ENCODE data around the gene FLNC. TPM values are rescaled to one million over a fixed set of nuclear protein-coding genes. Genes with fewer than 3 reads are reported as not detected.

Gene FLNC
- total RNA-seq, 1 experiment from 2014 or later: 128 TPM

DNA sequence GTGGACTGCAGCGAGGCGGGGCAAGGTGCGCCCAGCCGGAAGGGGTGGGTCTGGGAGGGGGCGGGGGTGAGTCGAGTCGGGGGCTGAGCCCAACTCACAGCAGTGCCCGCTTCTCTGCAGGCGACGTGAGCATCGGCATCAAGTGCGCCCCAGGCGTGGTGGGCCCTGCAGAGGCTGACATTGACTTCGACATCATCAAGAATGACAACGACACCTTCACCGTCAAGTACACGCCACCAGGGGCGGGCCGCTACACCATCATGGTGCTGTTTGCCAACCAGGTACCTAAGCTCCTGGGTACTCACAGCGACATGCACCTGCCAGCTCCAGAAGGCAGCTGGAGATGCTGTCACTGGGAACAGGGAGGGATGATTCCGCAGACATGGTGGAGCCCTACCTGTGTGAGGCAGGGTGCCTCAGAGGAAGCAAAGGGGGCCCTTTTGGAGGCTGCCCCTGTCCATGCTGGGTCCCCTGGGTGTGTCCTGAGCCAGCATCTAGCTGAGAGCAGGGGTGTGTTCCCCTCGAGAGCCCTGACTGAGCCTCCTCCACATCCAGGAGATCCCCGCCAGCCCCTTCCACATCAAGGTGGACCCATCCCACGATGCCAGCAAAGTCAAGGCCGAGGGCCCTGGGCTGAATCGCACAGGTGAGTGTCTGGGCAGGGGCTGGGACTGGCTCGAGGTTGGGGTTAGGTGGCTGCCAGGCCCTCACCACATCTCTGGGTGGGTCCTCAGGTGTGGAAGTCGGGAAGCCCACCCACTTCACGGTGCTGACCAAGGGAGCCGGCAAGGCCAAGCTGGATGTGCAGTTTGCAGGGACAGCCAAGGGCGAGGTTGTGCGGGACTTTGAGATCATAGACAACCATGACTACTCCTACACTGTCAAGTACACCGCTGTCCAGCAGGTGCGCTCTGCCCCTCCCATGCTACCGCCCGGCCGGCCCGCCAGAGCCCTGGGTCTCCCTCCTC, 12.8 kb downstream of the FLNC start:
- Mint-ChIP-seq H3K36me3 (ENCODE audit: insufficient read depth, unreplicated experiment) (peaks cover 55% of the 10 kb centered on the region), H3K4me3 (ENCODE audit: unreplicated experiment) (no peak overlapping the region), H3K27ac (ENCODE audit: unreplicated experiment) (no peak overlapping the region), H3K9me3 (ENCODE audit: unreplicated experiment) (no peaks in the 10 kb centered on the region), H3K4me1 (ENCODE audit: low read depth, unreplicated experiment) (no peaks in the 10 kb centered on the region), H3K27me3 (ENCODE audit: insufficient read depth, unreplicated experiment) (no peaks in the 10 kb centered on the region)
- no peak for DNase-seq
- Histone ChIP-seq H3K4me3 (ENCODE audit: low read depth, low read length) (no peak overlapping the region), H3K27me3 (replicated peaks; ENCODE audit: control insufficient read depth, insufficient read depth, low read length) (no peaks in the 10 kb centered on the region), H3K36me3 (ENCODE audit: control insufficient read depth, insufficient read depth, low read length) (no peaks in the 10 kb centered on the region), H3K9me3 (no peaks in the 10 kb centered on the region), H3K4me1 (no peaks in the 10 kb centered on the region)
- no TSS peak for BruUV-seq (replicated peaks)
- POLR2A ChIA-PET: no interaction called here
- TF ChIP-seq CTCF (IDR thresholded peaks at IDR 0.05; ENCODE audit: insufficient read depth in 1 of 2, low read depth in 1 of 2, low read length in 1 of 2, severe bottlenecking in 1 of 2, unreplicated experiment in 1 of 2): no peak
- intact Hi-C loops (cut with micrococcal nuclease; ENCODE audit: unreplicated experiment): loop anchor here (1.0 kb wide), 1 partner anchor 37 kb away; no protein-coding TSS in a partner anchor
- CTCF ChIA-PET: interaction anchor here (0.6 to 1.0 kb wide), 2 partner anchors 10 to 37 kb away, joined by 3 to 4 read pairs; no protein-coding TSS in a partner anchor

DNA sequence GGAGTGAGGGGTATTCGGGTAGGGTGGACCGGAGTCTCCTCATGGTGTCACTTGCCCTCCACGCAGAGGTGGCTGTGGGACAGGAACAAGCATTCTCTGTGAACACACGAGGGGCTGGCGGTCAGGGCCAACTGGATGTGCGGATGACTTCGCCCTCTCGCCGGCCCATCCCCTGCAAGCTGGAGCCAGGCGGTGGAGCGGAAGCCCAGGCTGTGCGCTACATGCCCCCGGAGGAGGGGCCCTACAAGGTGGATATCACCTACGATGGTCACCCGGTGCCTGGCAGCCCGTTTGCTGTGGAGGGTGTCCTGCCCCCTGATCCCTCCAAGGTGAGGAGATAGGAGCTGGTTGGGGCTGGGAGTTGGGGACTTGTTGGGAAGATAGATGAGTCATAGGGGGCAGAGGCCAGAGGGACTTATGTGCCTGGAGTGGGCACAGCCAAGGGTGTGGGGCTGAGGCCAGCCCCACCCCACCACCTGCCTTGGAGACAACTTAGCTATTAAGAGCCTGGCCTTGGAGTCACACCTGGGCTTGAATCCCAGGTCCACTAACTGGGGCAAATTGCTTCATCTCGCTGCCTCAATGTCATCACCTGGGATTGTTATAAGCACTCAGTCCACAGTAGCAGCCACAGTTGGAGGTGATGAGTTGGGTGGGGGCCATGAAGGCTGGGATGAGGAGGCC, 13.9 kb downstream of the FLNC start:
- Mint-ChIP-seq H3K36me3 (ENCODE audit: insufficient read depth, unreplicated experiment) (peaks cover 55% of the 10 kb centered on the region), H3K4me1 (ENCODE audit: low read depth, unreplicated experiment) (no peaks in the 10 kb centered on the region), H3K27me3 (ENCODE audit: insufficient read depth, unreplicated experiment) (no peaks in the 10 kb centered on the region), H3K27ac (ENCODE audit: unreplicated experiment) (no peak overlapping the region), H3K4me3 (ENCODE audit: unreplicated experiment) (no peak overlapping the region), H3K9me3 (ENCODE audit: unreplicated experiment) (no peaks in the 10 kb centered on the region)
- no TSS peak for BruUV-seq (replicated peaks)
- Histone ChIP-seq H3K4me1 (no peaks in the 10 kb centered on the region), H3K4me3 (ENCODE audit: low read depth, low read length) (no peak overlapping the region), H3K36me3 (ENCODE audit: control insufficient read depth, insufficient read depth, low read length) (no peaks in the 10 kb centered on the region), H3K9me3 (no peaks in the 10 kb centered on the region), H3K27me3 (replicated peaks; ENCODE audit: control insufficient read depth, insufficient read depth, low read length) (no peaks in the 10 kb centered on the region)
- intact Hi-C loops (cut with micrococcal nuclease; ENCODE audit: unreplicated experiment): no loop called here
- ChIA-PET POLR2A (no interaction called here), CTCF (interaction anchor here (0.6 kb wide), 1 partner anchor 19 kb away, joined by 4 read pairs; no protein-coding TSS in a partner anchor)
- no peak for TF ChIP-seq CTCF (IDR thresholded peaks at IDR 0.05; ENCODE audit: insufficient read depth in 1 of 2, low read depth in 1 of 2, low read length in 1 of 2, severe bottlenecking in 1 of 2, unreplicated experiment in 1 of 2)
- DNase-seq: no peak

- POLR2A ChIA-PET: no interaction called here
- Mint-ChIP-seq H3K27me3 (ENCODE audit: insufficient read depth, unreplicated experiment) (no peaks in the 10 kb centered on the region), H3K4me1 (ENCODE audit: low read depth, unreplicated experiment) (no peaks in the 10 kb centered on the region), H3K27ac (ENCODE audit: unreplicated experiment) (no peak overlapping the region), H3K36me3 (ENCODE audit: insufficient read depth, unreplicated experiment) (peaks cover 49% of the 10 kb centered on the region), H3K4me3 (ENCODE audit: unreplicated experiment) (no peak overlapping the region), H3K9me3 (ENCODE audit: unreplicated experiment) (no peaks in the 10 kb centered on the region)
- Histone ChIP-seq H3K4me3 (ENCODE audit: low read depth, low read length) (no peak overlapping the region), H3K27me3 (replicated peaks; ENCODE audit: control insufficient read depth, insufficient read depth, low read length) (no peaks in the 10 kb centered on the region), H3K36me3 (ENCODE audit: control insufficient read depth, insufficient read depth, low read length) (no peaks in the 10 kb centered on the region; the same call in 1 of the 2 replicates), H3K4me1 (no peaks in the 10 kb centered on the region), H3K9me3 (no peaks in the 10 kb centered on the region)
- DNase-seq: no peak
- no TSS peak for BruUV-seq (replicated peaks)
- CTCF ChIA-PET: interaction anchor here (0.6 kb wide), 1 partner anchor 19 kb away, joined by 4 read pairs; no protein-coding TSS in a partner anchor
- no peak for TF ChIP-seq CTCF (IDR thresholded peaks at IDR 0.05; ENCODE audit: insufficient read depth in 1 of 2, low read depth in 1 of 2, low read length in 1 of 2, severe bottlenecking in 1 of 2, unreplicated experiment in 1 of 2)
- intact Hi-C loops (cut with micrococcal nuclease; ENCODE audit: unreplicated experiment): no loop called here
These were observed 14.6 kb downstream of the FLNC start for GRCh38 chr7:128844777-128845311.

Data from Caco-2 (cell line).